IPS-20b (cell line): Measurements from ENCODE around the gene TMEM86A.

Experiments used
- H3K27ac ChIP-seq: one replicate; pipeline ENCODE4 v1.5.1; 2013; ENCODE audit warnings: low read length
- H3K27me3 ChIP-seq: 2 replicates; pipeline ENCODE4 v1.6.1; 2013; ENCODE audit warnings: mild to moderate bottlenecking, low read length, inconsistent platforms; ENCODE audit not compliant: insufficient read depth
- H3K36me3 ChIP-seq: 2 replicates; pipeline ENCODE4 v1.6.1; 2013; ENCODE audit warnings: low read depth, mild to moderate bottlenecking, inconsistent platforms, low read length, moderate library complexity; ENCODE audit not compliant: insufficient read depth
- H3K4me1 ChIP-seq: 2 replicates; pipeline ENCODE4 v1.6.1; 2013; ENCODE audit warnings: mild to moderate bottlenecking, control low read depth, inconsistent platforms, low read length, moderate library complexity; ENCODE audit not compliant: insufficient read depth
- H3K4me3 ChIP-seq: 2 replicates; pipeline ENCODE4 v1.5.1; 2013; ENCODE audit warnings: mild to moderate bottlenecking, low read length, inconsistent platforms
- H3K9ac ChIP-seq: 2 replicates; pipeline ENCODE4 v1.6.1; 2013; ENCODE audit warnings: low read depth, mild to moderate bottlenecking, inconsistent platforms, low read length, moderate library complexity
- H3K9me3 ChIP-seq: 2 replicates; pipeline ENCODE4 v1.6.1; 2013; ENCODE audit warnings: mild to moderate bottlenecking, low read depth, low read length, inconsistent platforms; ENCODE audit not compliant: insufficient read depth

Gene TMEM86A

DNA sequence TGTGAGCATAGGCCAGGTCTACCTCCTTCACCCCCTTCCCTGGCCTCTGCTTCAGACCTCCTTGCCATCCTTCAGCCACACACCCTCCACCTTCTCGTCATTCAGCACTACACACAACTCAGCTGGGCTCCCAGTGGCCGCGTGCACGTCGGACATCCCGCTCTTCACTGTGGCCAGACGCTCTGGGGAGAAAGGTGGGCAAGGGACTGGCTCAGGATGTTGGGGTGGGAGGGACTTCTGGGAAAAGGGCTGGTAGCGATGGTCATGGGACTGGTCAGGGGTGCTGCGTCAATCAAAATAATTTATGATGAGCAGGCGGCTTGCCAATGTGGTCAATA, 15.8 kb downstream of the TMEM86A start:
- H3K27me3 ChIP-seq, result peaks cover 52% of the 10 kb centered on the region; the same call in 1 of the 2 replicates
- no peaks in the 10 kb centered on the region for H3K9me3 ChIP-seq
- no peak overlapping the region for H3K27ac ChIP-seq
- no peaks in the 10 kb centered on the region for H3K4me1 ChIP-seq
- H3K4me3 ChIP-seq, result no peak overlapping the region
- H3K9ac ChIP-seq, result no peak overlapping the region
- no peaks in the 10 kb centered on the region for H3K36me3 ChIP-seq

DNA sequence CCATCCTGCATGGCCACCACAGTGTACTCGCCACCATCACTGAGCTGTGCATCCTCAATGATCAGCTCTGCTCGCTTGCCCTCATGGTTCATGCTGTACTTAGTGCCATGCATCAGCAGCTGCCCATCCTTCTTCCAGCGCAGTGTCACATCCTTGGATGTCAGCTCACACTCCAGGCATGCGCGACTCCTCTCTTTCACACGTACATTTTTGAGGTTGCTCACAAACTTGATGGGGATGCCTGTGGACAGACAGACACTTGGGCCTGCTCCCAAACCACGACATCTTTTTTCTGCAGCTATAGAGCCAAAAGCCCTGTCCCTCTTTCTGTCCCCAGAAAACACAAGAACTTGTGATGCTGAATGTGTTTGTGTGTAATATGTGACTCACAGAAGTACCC, 16.9 kb downstream of the TMEM86A start:
- Histone ChIP-seq H3K4me1 (no peaks in the 10 kb centered on the region), H3K36me3 (no peaks in the 10 kb centered on the region), H3K9me3 (no peaks in the 10 kb centered on the region), H3K9ac (no peak overlapping the region), H3K4me3 (no peak overlapping the region), H3K27me3 (peaks cover 48% of the 10 kb centered on the region; the same call in 1 of the 2 replicates), H3K27ac (no peak overlapping the region)

GRCh38 chr11:18720091-18720807, 21.7 kb downstream of the TMEM86A start:
- H3K9ac ChIP-seq, result peak overlapping the region; percentile 55; the same call in 1 of the 2 replicates
- peak overlapping the region; percentile 74; the same call in 1 of the 2 replicates for H3K4me3 ChIP-seq
- peaks cover 41% of the 10 kb centered on the region; the same call in 1 of the 2 replicates for H3K27me3 ChIP-seq
- H3K4me1 ChIP-seq, result no peaks in the 10 kb centered on the region
- H3K27ac ChIP-seq, result no peak overlapping the region
- H3K36me3 ChIP-seq, result no peaks in the 10 kb centered on the region
- no peaks in the 10 kb centered on the region for H3K9me3 ChIP-seq

GRCh38 chr11:18720808-18721560, 22.4 kb downstream of the TMEM86A start:
- peak overlapping the region; percentile 55; the same call in 1 of the 2 replicates for H3K9ac ChIP-seq
- peaks cover 39% of the 10 kb centered on the region; the same call in 1 of the 2 replicates for H3K27me3 ChIP-seq
- no peaks in the 10 kb centered on the region for H3K9me3 ChIP-seq
- H3K4me1 ChIP-seq, result peaks cover 2% of the 10 kb centered on the region; the same call in 1 of the 2 replicates
- peak overlapping the region; percentile 74 for H3K4me3 ChIP-seq
- H3K36me3 ChIP-seq, result no peaks in the 10 kb centered on the region
- H3K27ac ChIP-seq, result no peak overlapping the region

- peak overlapping the region; percentile 55; the same call in 1 of the 2 replicates for H3K9ac ChIP-seq
- H3K9me3 ChIP-seq, result no peaks in the 10 kb centered on the region
- H3K27me3 ChIP-seq, result peaks cover 32% of the 10 kb centered on the region; the same call in 1 of the 2 replicates
- H3K36me3 ChIP-seq, result no peaks in the 10 kb centered on the region
- no peak overlapping the region for H3K27ac ChIP-seq
- peak overlapping the region; percentile 74 for H3K4me3 ChIP-seq
- peaks cover 6% of the 10 kb centered on the region for H3K4me1 ChIP-seq
Observed at GRCh38 chr11:18721561-18722292, 23.1 kb downstream of the TMEM86A start.

DNA sequence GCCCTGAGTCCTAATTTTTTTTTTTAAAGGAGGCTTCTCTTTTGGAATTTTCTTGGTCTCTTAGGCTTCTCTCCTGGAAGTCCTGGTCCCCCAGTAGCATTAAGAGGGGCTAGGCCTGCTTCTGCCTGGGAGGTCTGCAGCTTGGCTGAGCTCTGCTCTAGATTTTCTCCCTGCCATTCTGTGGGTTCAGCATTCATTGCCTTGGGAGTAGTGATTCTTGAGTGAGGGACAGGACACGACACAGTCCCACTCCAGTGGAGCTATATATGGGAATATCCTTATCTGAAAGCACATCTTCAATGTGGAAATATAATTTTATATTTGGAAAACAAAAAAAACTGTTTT, 23.7 kb downstream of the TMEM86A start:
- no peaks in the 10 kb centered on the region for H3K36me3 ChIP-seq
- no peaks in the 10 kb centered on the region for H3K9me3 ChIP-seq
- H3K27ac ChIP-seq, result no peak overlapping the region
- peaks cover 6% of the 10 kb centered on the region for H3K4me1 ChIP-seq
- H3K4me3 ChIP-seq, result peak overlapping the region; percentile 74; the same call in 1 of the 2 replicates
- H3K9ac ChIP-seq, result no peak overlapping the region; the same call in 1 of the 2 replicates
- H3K27me3 ChIP-seq, result peaks cover 28% of the 10 kb centered on the region; the same call in 1 of the 2 replicates

DNA sequence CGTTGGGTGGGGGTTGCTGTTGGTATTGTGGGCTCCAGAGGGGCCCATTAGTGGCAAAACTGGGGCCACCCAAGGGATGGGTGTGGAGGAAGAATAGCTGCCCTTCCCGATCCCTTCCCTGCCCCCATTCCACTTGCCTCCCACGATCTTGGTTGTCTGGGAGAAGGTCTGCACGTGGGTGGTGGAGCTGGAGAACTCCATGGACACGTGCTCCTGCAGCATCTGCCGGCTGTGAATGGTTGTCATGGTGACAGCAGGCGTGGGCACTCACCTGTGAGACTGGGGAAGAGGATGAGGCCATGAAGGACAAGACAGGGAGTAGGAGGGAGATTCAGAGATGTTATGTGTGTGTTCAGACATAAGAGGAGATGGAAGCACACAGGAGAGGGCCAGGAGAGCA, 25.4 kb downstream of the TMEM86A start:
- H3K4me1 ChIP-seq, result peaks cover 6% of the 10 kb centered on the region
- no peaks in the 10 kb centered on the region for H3K9me3 ChIP-seq
- H3K27ac ChIP-seq, result no peak overlapping the region
- H3K4me3 ChIP-seq, result no peak overlapping the region
- H3K36me3 ChIP-seq, result no peaks in the 10 kb centered on the region
- H3K27me3 ChIP-seq, result peaks cover 16% of the 10 kb centered on the region; the same call in 1 of the 2 replicates
- no peak overlapping the region for H3K9ac ChIP-seq

GRCh38 chr11:18726040-18726439, 27.5 kb downstream of the TMEM86A start, which contains the start of gene IGSF22:
TSS of gene IGSF22 (minus strand) at chr11:18726188. CDS start at chr11:18724236, 1,952 bp downstream.
- Histone ChIP-seq H3K36me3 (no peaks in the 10 kb centered on the region), H3K9me3 (no peaks in the 10 kb centered on the region), H3K9ac (peak within 1 kb of the TSS; percentile 40; the same call in 1 of the 2 replicates), H3K27me3 (0 out of 2 replicates have a peak, but pooled peaks cover 5% of the 10 kb centered on the region), H3K27ac (no peak within 1 kb of the TSS), H3K4me1 (peaks cover 6% of the 10 kb centered on the region), H3K4me3 (peak within 1 kb of the TSS; percentile 41; the same call in 1 of the 2 replicates)

GRCh38 chr11:18727479-18728236, 29.1 kb downstream of the TMEM86A start:
- Histone ChIP-seq H3K36me3 (no peaks in the 10 kb centered on the region), H3K9ac (no peak overlapping the region), H3K4me3 (no peak overlapping the region), H3K4me1 (peaks cover 6% of the 10 kb centered on the region), H3K27me3 (no peaks in the 10 kb centered on the region), H3K27ac (no peak overlapping the region), H3K9me3 (no peaks in the 10 kb centered on the region)

- Histone ChIP-seq H3K27me3 (no peaks in the 10 kb centered on the region), H3K4me3 (no peak overlapping the region), H3K9me3 (no peaks in the 10 kb centered on the region), H3K9ac (no peak overlapping the region), H3K4me1 (peaks cover 6% of the 10 kb centered on the region), H3K27ac (no peak overlapping the region), H3K36me3 (no peaks in the 10 kb centered on the region)
Observed at GRCh38 chr11:18728658-18729057, 30.1 kb downstream of the TMEM86A start.

GRCh38 chr11:18729426-18729825, 30.8 kb downstream of the TMEM86A start:
- H3K4me3 ChIP-seq, result no peak overlapping the region
- no peaks in the 10 kb centered on the region for H3K27me3 ChIP-seq
- no peaks in the 10 kb centered on the region for H3K9me3 ChIP-seq
- peaks cover 6% of the 10 kb centered on the region for H3K4me1 ChIP-seq
- no peaks in the 10 kb centered on the region for H3K36me3 ChIP-seq
- no peak overlapping the region for H3K9ac ChIP-seq
- no peak overlapping the region for H3K27ac ChIP-seq
